ENCODE data around the gene IGDCC3.

IGDCC3 gene

GRCh38 chr15:65413051-65413759 lies 35.4 kb upstream of the IGDCC3 start:
- Histone ChIP-seq H3K9me3 (ENCODE audit: control insufficient read depth, low read length) (no peaks in the 10 kb centered on the region), H3K4me1 (ENCODE audit: control insufficient read depth, insufficient read depth, low read length) (peaks cover 10% of the 10 kb centered on the region), H3K27me3 (ENCODE audit: control insufficient read depth, insufficient read depth, low read length) (peaks cover 20% of the 10 kb centered on the region), H3K9ac (ENCODE audit: low read length) (no peak overlapping the region), H3K4me3 (ENCODE audit: low read length) (no peak overlapping the region), H3K36me3 (ENCODE audit: control insufficient read depth, insufficient read depth, low read length) (no peaks in the 10 kb centered on the region)

- no peaks in the 10 kb centered on the region for H3K36me3 ChIP-seq (ENCODE audit: control insufficient read depth, insufficient read depth, low read length)
- H3K9me3 ChIP-seq (ENCODE audit: control insufficient read depth, low read length), result no peaks in the 10 kb centered on the region
- H3K4me1 ChIP-seq (ENCODE audit: control insufficient read depth, insufficient read depth, low read length), result peaks cover 10% of the 10 kb centered on the region
- H3K4me3 ChIP-seq (ENCODE audit: low read length), result no peak overlapping the region
- H3K9ac ChIP-seq (ENCODE audit: low read length), result no peak overlapping the region
- peaks cover 15% of the 10 kb centered on the region for H3K27me3 ChIP-seq (ENCODE audit: control insufficient read depth, insufficient read depth, low read length)
These were observed 34.8 kb upstream of the IGDCC3 start for GRCh38 chr15:65412556-65412955.

GRCh38 chr15:65411465-65412071 lies 33.8 kb upstream of the IGDCC3 start:
- no peak overlapping the region for H3K9ac ChIP-seq (ENCODE audit: low read length)
- no peaks in the 10 kb centered on the region for H3K36me3 ChIP-seq (ENCODE audit: control insufficient read depth, insufficient read depth, low read length)
- H3K9me3 ChIP-seq (ENCODE audit: control insufficient read depth, low read length), result no peaks in the 10 kb centered on the region
- H3K27me3 ChIP-seq (ENCODE audit: control insufficient read depth, insufficient read depth, low read length), result peaks cover 15% of the 10 kb centered on the region
- no peak overlapping the region for H3K4me3 ChIP-seq (ENCODE audit: low read length)
- peaks cover 10% of the 10 kb centered on the region for H3K4me1 ChIP-seq (ENCODE audit: control insufficient read depth, insufficient read depth, low read length)

DNA sequence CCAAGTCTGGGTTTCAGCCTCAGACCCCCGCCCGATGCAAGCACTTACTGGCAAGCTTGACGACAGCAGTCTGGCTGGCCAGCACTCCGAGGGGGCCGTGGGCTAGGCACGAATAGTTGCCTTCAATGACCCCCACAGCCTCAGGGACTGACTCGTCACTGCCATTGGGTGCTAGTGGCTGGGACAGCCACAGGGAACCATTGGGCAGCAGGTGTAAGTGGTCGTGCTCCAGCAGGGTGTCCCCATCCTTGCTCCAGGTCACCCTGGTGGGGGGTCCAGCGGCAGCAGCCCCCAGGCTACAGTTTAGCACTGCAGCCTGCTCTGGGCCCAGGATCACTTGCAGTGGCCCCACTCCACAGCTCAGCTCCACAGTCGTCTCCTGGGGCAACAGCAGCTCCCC lies 33.2 kb upstream of the IGDCC3 start:
- H3K9ac ChIP-seq (ENCODE audit: low read length), result no peak overlapping the region

GRCh38 chr15:65410036-65410435 lies 32.2 kb upstream of the IGDCC3 start:
- H3K9me3 ChIP-seq (ENCODE audit: control insufficient read depth, low read length), result no peaks in the 10 kb centered on the region
- H3K36me3 ChIP-seq (ENCODE audit: control insufficient read depth, insufficient read depth, low read length), result no peaks in the 10 kb centered on the region
- H3K9ac ChIP-seq (ENCODE audit: low read length), result no peak overlapping the region
- H3K4me3 ChIP-seq (ENCODE audit: low read length), result no peak overlapping the region
- H3K4me1 ChIP-seq (ENCODE audit: control insufficient read depth, insufficient read depth, low read length), result peaks cover 5% of the 10 kb centered on the region
- H3K27me3 ChIP-seq (ENCODE audit: control insufficient read depth, insufficient read depth, low read length), result peaks cover 10% of the 10 kb centered on the region

More for the DNA sequence above, 33.2 kb upstream of the IGDCC3 start:
- Histone ChIP-seq H3K4me3 (ENCODE audit: low read length) (no peak overlapping the region), H3K27me3 (ENCODE audit: control insufficient read depth, insufficient read depth, low read length) (peaks cover 15% of the 10 kb centered on the region), H3K9me3 (ENCODE audit: control insufficient read depth, low read length) (no peaks in the 10 kb centered on the region), H3K4me1 (ENCODE audit: control insufficient read depth, insufficient read depth, low read length) (peaks cover 10% of the 10 kb centered on the region), H3K36me3 (ENCODE audit: control insufficient read depth, insufficient read depth, low read length) (no peaks in the 10 kb centered on the region)

DNA sequence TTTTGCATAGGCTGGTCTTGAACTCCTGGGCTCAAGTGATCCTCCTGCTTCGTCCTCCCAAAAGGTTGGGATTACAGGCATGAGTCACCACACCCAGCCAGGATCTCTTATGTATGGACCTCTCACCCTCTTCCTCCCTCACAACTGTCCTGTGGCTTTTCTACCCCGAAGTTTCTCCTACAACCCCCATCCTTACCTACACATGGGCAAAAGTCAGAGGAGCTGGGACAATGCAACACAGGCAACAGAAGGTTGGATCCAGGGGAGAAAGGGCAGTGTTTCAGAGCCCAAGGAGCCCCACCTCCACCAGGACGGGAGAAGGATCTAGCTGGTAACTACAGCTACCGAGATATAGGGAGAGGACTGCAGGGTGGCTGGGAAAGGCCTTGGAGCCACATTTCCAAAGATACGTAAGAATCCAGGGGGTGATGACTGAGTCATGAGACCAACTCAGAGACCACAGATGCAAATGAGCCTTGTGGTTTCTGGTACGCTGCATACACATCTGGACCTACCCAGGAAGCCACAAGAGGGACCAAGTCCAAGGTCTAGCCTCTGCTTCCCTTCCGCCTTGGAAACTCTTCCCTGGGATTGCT lies 31.3 kb upstream of the IGDCC3 start:
- H3K4me1 ChIP-seq (ENCODE audit: control insufficient read depth, insufficient read depth, low read length), result no peaks in the 10 kb centered on the region

DNA sequence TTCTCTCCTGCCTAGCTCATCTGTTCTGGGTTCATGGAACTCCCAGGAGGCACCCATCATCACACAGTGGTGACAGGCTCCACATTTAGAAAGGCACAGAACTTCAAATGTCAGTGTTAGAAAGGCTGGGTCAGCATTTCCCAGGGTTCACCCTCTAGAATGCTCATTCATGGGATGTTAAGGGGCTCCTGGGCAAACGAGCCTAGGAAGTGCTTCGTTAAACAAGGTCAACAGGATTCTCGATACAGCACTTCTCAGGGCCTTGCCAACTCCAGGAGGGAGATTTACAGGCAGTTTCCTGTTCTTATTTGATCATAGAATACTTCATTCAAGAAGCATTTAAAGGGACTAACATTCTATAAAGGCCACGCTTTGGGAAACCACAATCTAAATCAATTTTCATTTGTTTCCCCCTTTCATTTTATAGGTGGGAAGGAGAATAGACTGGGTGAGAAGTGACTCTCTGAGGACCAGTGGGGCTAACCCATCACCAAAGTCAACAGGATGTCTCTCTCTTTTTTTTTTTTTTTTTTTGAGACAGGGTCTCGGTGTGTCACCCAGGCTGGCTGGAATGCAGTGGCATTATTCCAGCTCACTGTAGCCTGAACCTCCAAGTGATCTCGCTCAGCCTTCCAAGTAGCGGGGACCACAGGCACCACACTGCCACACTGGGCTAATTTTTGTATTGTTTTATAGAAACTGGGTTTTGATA lies 30.7 kb upstream of the IGDCC3 start:
- no peaks in the 10 kb centered on the region for H3K36me3 ChIP-seq (ENCODE audit: control insufficient read depth, insufficient read depth, low read length)
- peaks cover 10% of the 10 kb centered on the region for H3K27me3 ChIP-seq (ENCODE audit: control insufficient read depth, insufficient read depth, low read length)
- H3K4me3 ChIP-seq (ENCODE audit: low read length), result no peak overlapping the region
- no peak overlapping the region for H3K9ac ChIP-seq (ENCODE audit: low read length)
- no peaks in the 10 kb centered on the region for H3K4me1 ChIP-seq (ENCODE audit: control insufficient read depth, insufficient read depth, low read length)
- no peaks in the 10 kb centered on the region for H3K9me3 ChIP-seq (ENCODE audit: control insufficient read depth, low read length)

More for the DNA sequence above, 31.3 kb upstream of the IGDCC3 start:
- Histone ChIP-seq H3K36me3 (ENCODE audit: control insufficient read depth, insufficient read depth, low read length) (no peaks in the 10 kb centered on the region), H3K9ac (ENCODE audit: low read length) (no peak overlapping the region), H3K9me3 (ENCODE audit: control insufficient read depth, low read length) (no peaks in the 10 kb centered on the region), H3K27me3 (ENCODE audit: control insufficient read depth, insufficient read depth, low read length) (peaks cover 10% of the 10 kb centered on the region), H3K4me3 (ENCODE audit: low read length) (no peak overlapping the region)

DNA sequence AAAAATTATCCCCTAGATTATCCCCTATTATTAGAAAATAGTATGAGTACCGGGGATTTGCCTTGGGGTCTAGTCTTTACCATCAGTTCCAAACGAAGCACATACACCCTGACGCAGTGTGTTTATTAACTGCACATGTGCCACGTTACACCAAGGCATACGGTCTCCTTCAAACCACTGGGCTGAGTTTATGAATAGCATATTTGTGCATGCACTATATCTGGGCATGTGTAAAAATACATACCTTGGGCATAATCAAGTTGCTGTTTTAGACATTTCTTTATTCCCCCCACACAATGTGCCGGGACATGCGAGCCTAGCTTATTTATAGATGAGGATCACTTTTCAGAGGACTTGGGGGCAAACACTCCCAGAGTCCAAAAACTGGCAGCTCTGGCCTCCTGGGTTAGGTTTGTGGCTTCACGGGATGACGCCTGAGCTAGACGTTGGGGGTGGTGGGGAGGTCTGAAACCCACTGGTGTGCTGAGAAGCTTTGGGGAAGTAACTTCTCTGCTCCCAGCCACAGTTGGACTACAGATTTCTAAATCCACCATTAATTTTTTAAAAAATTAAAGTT lies 28.7 kb upstream of the IGDCC3 start:
- Histone ChIP-seq H3K27me3 (ENCODE audit: control insufficient read depth, insufficient read depth, low read length) (peaks cover 10% of the 10 kb centered on the region), H3K9ac (ENCODE audit: low read length) (no peak overlapping the region), H3K4me3 (ENCODE audit: low read length) (no peak overlapping the region), H3K4me1 (ENCODE audit: control insufficient read depth, insufficient read depth, low read length) (no peaks in the 10 kb centered on the region), H3K36me3 (ENCODE audit: control insufficient read depth, insufficient read depth, low read length) (no peaks in the 10 kb centered on the region), H3K9me3 (ENCODE audit: control insufficient read depth, low read length) (no peaks in the 10 kb centered on the region)

DNA sequence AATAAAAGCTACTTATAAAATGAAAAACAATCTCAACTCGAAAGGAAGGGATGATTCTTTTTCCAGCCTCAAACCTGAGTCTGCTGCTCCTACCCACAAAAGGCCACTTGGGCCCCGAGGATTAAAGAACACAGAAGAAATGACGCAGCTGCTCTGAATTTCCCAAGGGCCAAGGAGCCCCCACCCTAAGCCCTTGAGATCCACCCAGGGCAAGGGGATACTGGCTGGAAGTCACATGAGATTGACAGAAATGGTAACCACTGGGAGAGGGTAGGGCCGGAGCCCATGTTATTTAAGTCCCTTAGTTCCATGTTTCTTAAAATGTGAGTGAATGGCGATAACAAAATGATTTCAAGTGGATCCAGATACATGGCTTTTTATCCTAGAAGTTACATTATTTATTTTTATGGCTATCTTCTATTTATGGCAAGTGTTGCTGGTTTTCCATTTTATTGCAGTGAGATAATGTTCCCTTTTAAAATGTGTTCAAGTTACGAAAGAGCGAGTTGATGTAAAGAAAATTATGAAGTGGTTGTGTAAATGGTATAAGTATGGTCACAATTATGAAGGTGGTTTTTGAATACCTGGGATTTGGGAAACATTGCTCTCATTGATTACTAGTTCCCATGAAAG lies 28.1 kb upstream of the IGDCC3 start:
- Histone ChIP-seq H3K4me3 (ENCODE audit: low read length) (no peak overlapping the region), H3K27me3 (ENCODE audit: control insufficient read depth, insufficient read depth, low read length) (peaks cover 10% of the 10 kb centered on the region), H3K36me3 (ENCODE audit: control insufficient read depth, insufficient read depth, low read length) (no peaks in the 10 kb centered on the region), H3K4me1 (ENCODE audit: control insufficient read depth, insufficient read depth, low read length) (no peaks in the 10 kb centered on the region), H3K9me3 (ENCODE audit: control insufficient read depth, low read length) (no peaks in the 10 kb centered on the region), H3K9ac (ENCODE audit: low read length) (no peak overlapping the region)

GRCh38 chr15:65404186-65404872 lies 26.5 kb upstream of the IGDCC3 start:
- H3K4me1 ChIP-seq (ENCODE audit: control insufficient read depth, insufficient read depth, low read length), result no peaks in the 10 kb centered on the region
- H3K27me3 ChIP-seq (ENCODE audit: control insufficient read depth, insufficient read depth, low read length), result peaks cover 12% of the 10 kb centered on the region

GRCh38 chr15:65402961-65403360 lies 25.2 kb upstream of the IGDCC3 start:
- no peak overlapping the region for H3K4me3 ChIP-seq (ENCODE audit: low read length)
- H3K36me3 ChIP-seq (ENCODE audit: control insufficient read depth, insufficient read depth, low read length), result no peaks in the 10 kb centered on the region
- peaks cover 6% of the 10 kb centered on the region for H3K27me3 ChIP-seq (ENCODE audit: control insufficient read depth, insufficient read depth, low read length)

More at GRCh38 chr15:65404186-65404872, 26.5 kb upstream of the IGDCC3 start:
- Histone ChIP-seq H3K9ac (ENCODE audit: low read length) (no peak overlapping the region), H3K4me3 (ENCODE audit: low read length) (no peak overlapping the region), H3K9me3 (ENCODE audit: control insufficient read depth, low read length) (no peaks in the 10 kb centered on the region), H3K36me3 (ENCODE audit: control insufficient read depth, insufficient read depth, low read length) (no peaks in the 10 kb centered on the region)

More at GRCh38 chr15:65402961-65403360, 25.2 kb upstream of the IGDCC3 start:
- no peaks in the 10 kb centered on the region for H3K4me1 ChIP-seq (ENCODE audit: control insufficient read depth, insufficient read depth, low read length)
- H3K9me3 ChIP-seq (ENCODE audit: control insufficient read depth, low read length), result no peaks in the 10 kb centered on the region
- no peak overlapping the region for H3K9ac ChIP-seq (ENCODE audit: low read length)
